Liver (tissue), 9 donors: Measurements from ENCODE around the gene COL4A1. TPM values are rescaled to one million over a fixed set of nuclear protein-coding genes. Genes with fewer than 3 reads are reported as not detected.

Source experiments
- DNase-seq: peaks from one replicate; pipeline ENCODE4 v3.0.0-alpha.2; 2017; ENCODE audit warnings: low spot score
- H3K27ac ChIP-seq, 2 donors: one replicate each; pipeline ENCODE4 v1.7.0; 2013; ENCODE audit warnings: inconsistent platforms in 2 of 2, low read length in 2 of 2, control low read depth in 1 of 2, low read depth in 1 of 2, mild to moderate bottlenecking in 1 of 2
- H3K27me3 ChIP-seq, 4 donors: one replicate each; pipeline versions ENCODE4 v1.6.1 to v1.7.0; 2013; ENCODE audit warnings: low read length in 3 of 4, inconsistent platforms in 1 of 4, mild to moderate bottlenecking in 1 of 4, moderate library complexity in 1 of 4; ENCODE audit not compliant: control insufficient read depth in 4 of 4, insufficient read depth in 4 of 4
- H3K36me3 ChIP-seq, 4 donors: one replicate each; pipeline versions ENCODE4 v1.6.1 to v1.7.0; 2013; ENCODE audit warnings: low read length in 3 of 4, mild to moderate bottlenecking in 3 of 4, low read depth in 1 of 4, moderate library complexity in 1 of 4; ENCODE audit not compliant: control insufficient read depth in 4 of 4, insufficient read depth in 3 of 4
- H3K4me1 ChIP-seq, 4 donors: one replicate each; pipeline versions ENCODE4 v1.6.1 to v1.7.0; 2013; ENCODE audit warnings: low read length in 3 of 4, mild to moderate bottlenecking in 3 of 4, moderate library complexity in 1 of 4; ENCODE audit not compliant: control insufficient read depth in 4 of 4, insufficient read depth in 4 of 4
- H3K4me3 ChIP-seq, 3 donors: one replicate each; pipeline versions ENCODE4 v1.6.1 to v1.7.0; 2013; ENCODE audit warnings: low read length in 3 of 3, control low read depth in 1 of 3, low read depth in 1 of 3, mild to moderate bottlenecking in 1 of 3
- H3K9ac ChIP-seq, 2 donors: one replicate each; pipeline ENCODE4 v1.7.0; 2013; ENCODE audit warnings: low read length in 2 of 2, mild to moderate bottlenecking in 2 of 2, moderate library complexity in 2 of 2, control low read depth in 1 of 2, low read depth in 1 of 2
- H3K9me3 ChIP-seq, 4 donors: one replicate each; pipeline versions ENCODE4 v1.6.1 to v1.7.0; 2013; ENCODE audit warnings: low read length in 3 of 4; ENCODE audit not compliant: control insufficient read depth in 4 of 4
- ATF3 ChIP-seq: IDR thresholded peaks from 2 replicates; pipeline ENCODE4 v1.6.1; 2016; ENCODE audit warnings: antibody characterized with exemption
- CTCF ChIP-seq: fragments of 150-350 bp; IDR thresholded peaks from 2 replicates; pipeline ENCODE4 v1.5.1; 2017; ENCODE audit warnings: improper control_type of control experiment, low read depth, low read length; ENCODE audit not compliant: missing input control
- EGR1 ChIP-seq, 2 donors: IDR thresholded peaks; 2 replicates each; pipeline ENCODE4 v1.6.1; 2016 to 2018; ENCODE audit warnings: antibody characterized with exemption in 2 of 2, low read depth in 2 of 2
- FOXA1 ChIP-seq: IDR thresholded peaks from 2 replicates; pipeline ENCODE4 v1.6.1; 2016; ENCODE audit warnings: antibody characterized with exemption
- FOXA2 ChIP-seq: IDR thresholded peaks from 2 replicates; pipeline ENCODE4 v1.6.1; 2016; ENCODE audit warnings: antibody characterized with exemption
- GABPA ChIP-seq, 2 donors: IDR thresholded peaks in 1 of 2; conservative IDR thresholded peaks in 1 of 2; 2 replicates each; pipeline ENCODE4 v1.6.1; 2016; ENCODE audit warnings: antibody characterized with exemption in 2 of 2, mild to moderate bottlenecking in 1 of 2, moderate library complexity in 1 of 2
- HNF4A ChIP-seq, 2 donors: conservative IDR thresholded peaks; 2 replicates each; pipeline ENCODE4 v1.6.1; 2016; ENCODE audit warnings: antibody characterized with exemption in 2 of 2, mild to moderate bottlenecking in 2 of 2
- HNF4G ChIP-seq: IDR thresholded peaks from 2 replicates; pipeline ENCODE4 v1.6.1; 2016; ENCODE audit warnings: antibody characterized with exemption
- JUND ChIP-seq, 2 donors: IDR thresholded peaks; 2 replicates each; pipeline ENCODE4 v1.6.1; 2016; ENCODE audit warnings: antibody characterized with exemption in 2 of 2
- MAX ChIP-seq: IDR thresholded peaks from 2 replicates; pipeline ENCODE4 v1.6.1; 2016; ENCODE audit warnings: antibody characterized with exemption
- NR2F2 ChIP-seq: IDR thresholded peaks from 2 replicates; pipeline ENCODE4 v1.6.1; 2016; ENCODE audit warnings: antibody characterized with exemption
- RAD21 ChIP-seq, 2 donors: IDR thresholded peaks; 2 replicates each; pipeline ENCODE4 v1.6.1; 2016; ENCODE audit warnings: antibody characterized with exemption in 2 of 2, mild to moderate bottlenecking in 2 of 2
- REST ChIP-seq: IDR thresholded peaks from 2 replicates; pipeline ENCODE4 v1.6.1; 2016; ENCODE audit warnings: antibody characterized with exemption, mild to moderate bottlenecking
- RXRA ChIP-seq, 2 donors: IDR thresholded peaks; 2 replicates each; pipeline ENCODE4 v1.6.1; 2017 to 2018; ENCODE audit warnings: antibody characterized with exemption in 2 of 2, mild to moderate bottlenecking in 1 of 2
- SP1 ChIP-seq: IDR thresholded peaks from 2 replicates; pipeline ENCODE4 v1.6.1; 2018; ENCODE audit warnings: antibody characterized with exemption, mild to moderate bottlenecking
- TAF1 ChIP-seq: conservative IDR thresholded peaks from 2 replicates; pipeline ENCODE4 v1.6.1; 2016; ENCODE audit warnings: antibody characterized with exemption, mild to moderate bottlenecking
- YY1 ChIP-seq: IDR thresholded peaks from 2 replicates; pipeline ENCODE4 v1.6.1; 2016; ENCODE audit warnings: antibody characterized with exemption, mild to moderate bottlenecking
- WGBS: extraction: QIAGEN DNeasy Blood & Tissue Kit; methylation state at CpG from one replicate; pipeline ENCODE4 v1.1.7; 2013; 5-methylcytosine and 5-hydroxymethylcytosine counted together
- polyA plus RNA-seq, 2 donors: library from polyadenylated mRNA; stranded (reverse) in 1 of 2; unstranded in 1 of 2; fragments of 200-250 nt in 1 of 2; fragments of >200 nt in 1 of 2; fragmentation: Nextera tagmentation in 1 of 2; extraction: Ambion mirVana in 1 of 2; gene quantifications; one replicate each; pipeline versions ENCODE4 v1.2.1 to v1.2.3, GENCODE V29; 2013 to 2015
- total RNA-seq, 2 donors: library from RNA; depleted of rRNA; stranded (reverse); fragments of >200 nt; gene quantifications; one replicate each; pipeline ENCODE4 v1.2.3, GENCODE V29; 2014
- donor health status: healthy.
- donor health status: healthy.
- donor health status: healthy.
- donor health status: healthy.
- donor health status: healthy.

The COL4A1 gene
- total RNA-seq: 10 to 100 TPM; 41.0 to 68.5 TPM
- polyA plus RNA-seq: 10 to 100 TPM in 1 of 2 donors, 1 to 10 TPM in 1; 5.0 to 34.7 TPM

- no peak for DNase-seq
- 2% methylated on average over 96 of the region's 96 CpGs for WGBS
- peaks cover 3 to 21% (median 9%) of the 10 kb centered on the region in 4 donors for H3K27me3 ChIP-seq
Observed at GRCh38 chr13:110306960-110307766, at the start of gene COL4A1, which contains the start of gene COL4A2. Gene COL4A1, minus strand, starts transcription at chr13:110307157. Its CDS starts 130 bp downstream, at chr13:110307027. Gene COL4A2, plus strand, starts transcription at chr13:110307284. Its CDS starts 620 bp downstream, at chr13:110307904.

More at GRCh38 chr13:110306960-110307766, at the start of gene COL4A1, which contains the start of gene COL4A2:
- H3K4me3 ChIP-seq: peak within 1 kb of the TSS; percentile 32 to 55 (median 45)
- no peaks in the 10 kb centered on the region for H3K36me3 ChIP-seq
- no peaks in the 10 kb centered on the region for H3K9me3 ChIP-seq
- H3K4me1 ChIP-seq: peaks cover 3 to 33% (median 20%) of the 10 kb centered on the region in 4 donors
- no peak for TF ChIP-seq YY1
- TF ChIP-seq TAF1: no peak
- no peak for TF ChIP-seq EGR1 (IDR thresholded peaks at IDR 0.05; ENCODE audit: low read depth in 2 of 2)
- TF ChIP-seq RXRA (IDR thresholded peaks at IDR 0.05): no peak
- TF ChIP-seq ATF3: no peak
- no peak for TF ChIP-seq GABPA (IDR thresholded peaks at IDR 0.05 in 1 of 2, conservative IDR thresholded peaks at IDR 0.05 in 1 of 2)
- TF ChIP-seq JUND (IDR thresholded peaks at IDR 0.05): no peak
- no peak for TF ChIP-seq HNF4A (conservative IDR thresholded peaks at IDR 0.05)
- TF ChIP-seq CTCF: no peak
- no peak for TF ChIP-seq SP1
- TF ChIP-seq HNF4G: no peak
- no peak for TF ChIP-seq RAD21 (IDR thresholded peaks at IDR 0.05)
- no peak for TF ChIP-seq FOXA2
- no peak for TF ChIP-seq NR2F2
- no peak for TF ChIP-seq REST
- no peak for TF ChIP-seq FOXA1
- no peak for TF ChIP-seq MAX
- peak within 1 kb of the TSS; percentile 11 to 36 for H3K9ac ChIP-seq
- peak within 1 kb of the TSS; percentile 79 to 82 for H3K27ac ChIP-seq
